Glutamatergic neuron (in vitro differentiated cells): ENCODE measurements around the gene CCDC200. TPM values are rescaled to one million over a fixed set of nuclear protein-coding genes. Genes with fewer than 3 reads are reported as not detected.
"Not testable (repeated sequence)": the region's sequence is repeated elsewhere in the genome, so short reads cannot be mapped to it uniquely, and the experiment has no call there.

Source experiments
- DNase-seq: peaks from one replicate; pipeline ENCODE4 v3.0.0; 2022
- H3K27ac Mint-ChIP-seq: one replicate; pipeline ENCODE4 v1.8.0; 2020; ENCODE audit warnings: mild to moderate bottlenecking, mixed read lengths, inconsistent platforms; ENCODE audit not compliant: unreplicated experiment
- H3K27me3 Mint-ChIP-seq: one replicate; pipeline ENCODE4 v1.8.0; 2020; ENCODE audit warnings: mild to moderate bottlenecking, moderate library complexity, mixed read lengths, inconsistent platforms; ENCODE audit not compliant: unreplicated experiment
- H3K36me3 Mint-ChIP-seq: one replicate; pipeline ENCODE4 v1.8.0; 2020; ENCODE audit warnings: mild to moderate bottlenecking, mixed read lengths, inconsistent platforms; ENCODE audit not compliant: unreplicated experiment
- H3K4me1 Mint-ChIP-seq: one replicate; pipeline ENCODE4 v1.8.0; 2020; ENCODE audit warnings: mild to moderate bottlenecking, low read depth, mixed read lengths, inconsistent platforms; ENCODE audit not compliant: unreplicated experiment
- H3K4me3 Mint-ChIP-seq: one replicate; pipeline ENCODE4 v1.8.0; 2020; ENCODE audit warnings: mild to moderate bottlenecking, mixed read lengths, inconsistent platforms; ENCODE audit not compliant: unreplicated experiment
- H3K9me3 Mint-ChIP-seq: one replicate; pipeline ENCODE4 v1.8.0; 2020; ENCODE audit warnings: mild to moderate bottlenecking, moderate library complexity, mixed read lengths, inconsistent platforms; ENCODE audit not compliant: unreplicated experiment
- CTCF ChIP-seq: fragments of 200-600 bp; sonication (generic); IDR thresholded peaks from one replicate; pipeline ENCODE4 v1.5.0; 2021; ENCODE audit not compliant: partially characterized antibody, unreplicated experiment
- total RNA-seq: library from RNA; stranded (reverse); fragmentation: NEBNext Ultra II Directional; extraction: Animal tissue kit (Norgen Biotek cat#: 25700); gene quantifications from one replicate; pipeline ENCODE4 v1.2.1, GENCODE V29; 2021; ENCODE audit not compliant: unreplicated experiment

The CCDC200 gene
- total RNA-seq, 1 donor from 2014 or later, result not detected

GRCh38 chr17:43231205-43232020 lies 3.0 kb upstream of the CCDC200 start:
- not testable (repeated sequence) for H3K27me3 Mint-ChIP-seq, H3K9me3 Mint-ChIP-seq, DNase-seq, H3K36me3 Mint-ChIP-seq, H3K4me1 Mint-ChIP-seq
- H3K27ac Mint-ChIP-seq, result peak overlapping the region; percentile 59
- peak overlapping the region; percentile 66 for H3K4me3 Mint-ChIP-seq

GRCh38 chr17:43226393-43226792 lies 2.0 kb downstream of the CCDC200 start:
- H3K4me1 Mint-ChIP-seq, result no peaks in the 10 kb centered on the region
- H3K27me3 Mint-ChIP-seq, result no peaks in the 10 kb centered on the region
- no peaks in the 10 kb centered on the region for H3K36me3 Mint-ChIP-seq
- peaks cover 2% of the 10 kb centered on the region for H3K9me3 Mint-ChIP-seq
- no peak overlapping the region for H3K4me3 Mint-ChIP-seq
- no peak for DNase-seq
- H3K27ac Mint-ChIP-seq, result no peak overlapping the region
- no peak for TF ChIP-seq CTCF

- no peak overlapping the region for H3K27ac Mint-ChIP-seq
- H3K36me3 Mint-ChIP-seq, result no peaks in the 10 kb centered on the region
- TF ChIP-seq CTCF, result no peak
- no peaks in the 10 kb centered on the region for H3K27me3 Mint-ChIP-seq
- H3K9me3 Mint-ChIP-seq, result peaks cover 2% of the 10 kb centered on the region
- no peaks in the 10 kb centered on the region for H3K4me1 Mint-ChIP-seq
- no peak for DNase-seq
- no peak overlapping the region for H3K4me3 Mint-ChIP-seq
Observed at GRCh38 chr17:43224146-43224705, 4.2 kb downstream of the CCDC200 start.

GRCh38 chr17:43220511-43221125 lies 7.8 kb downstream of the CCDC200 start:
- DNase-seq, result no peak
- Mint-ChIP-seq H3K4me3 (no peak overlapping the region), H3K27me3 (no peaks in the 10 kb centered on the region), H3K36me3 (no peaks in the 10 kb centered on the region), H3K4me1 (no peaks in the 10 kb centered on the region), H3K27ac (no peak overlapping the region), H3K9me3 (peaks cover 2% of the 10 kb centered on the region)
- no peak for TF ChIP-seq CTCF

GRCh38 chr17:43219746-43220380 lies 8.6 kb downstream of the CCDC200 start:
- H3K27ac Mint-ChIP-seq, result no peak overlapping the region
- no peak overlapping the region for H3K4me3 Mint-ChIP-seq
- no peak for DNase-seq
- no peaks in the 10 kb centered on the region for H3K27me3 Mint-ChIP-seq
- H3K4me1 Mint-ChIP-seq, result no peaks in the 10 kb centered on the region
- no peak for TF ChIP-seq CTCF
- H3K36me3 Mint-ChIP-seq, result no peaks in the 10 kb centered on the region
- peaks cover 5% of the 10 kb centered on the region for H3K9me3 Mint-ChIP-seq
